Nephron (organoid): ENCODE data around the gene ZSWIM1.
A peak's percentile ranks its signal among the peaks of the same experiment; 100 is the strongest.

ENCODE experiments used
- H3K27ac Mint-ChIP-seq, 3 experiments: 2 replicates each; pipeline ENCODE4 v1.8.0; 2020; ENCODE audit warnings: mixed read lengths in 3 of 3, mild to moderate bottlenecking in 2 of 3, moderate library complexity in 1 of 3
- H3K27me3 Mint-ChIP-seq: 2 replicates; pipeline ENCODE4 v1.8.0; 2021; ENCODE audit warnings: low read depth, mild to moderate bottlenecking, moderate library complexity, mixed read lengths
- H3K36me3 Mint-ChIP-seq: 2 replicates; pipeline ENCODE4 v1.8.0; 2020; ENCODE audit warnings: low read depth, mixed read lengths
- H3K4me1 Mint-ChIP-seq: 2 replicates; pipeline ENCODE4 v1.8.0; 2020; ENCODE audit warnings: mixed read lengths
- H3K4me3 Mint-ChIP-seq, 3 experiments: 2 replicates each; pipeline ENCODE4 v1.8.0; 2020; ENCODE audit warnings: mild to moderate bottlenecking in 3 of 3, mixed read lengths in 3 of 3, moderate library complexity in 2 of 3
- H3K9me3 Mint-ChIP-seq: 2 replicates; pipeline ENCODE4 v1.8.0; 2020; ENCODE audit warnings: mixed read lengths
- CTCF ChIP-seq, 3 experiments: fragments of 200-600 bp; sonication (generic); IDR thresholded peaks; one replicate each; pipeline ENCODE4 v1.5.0; 2021; ENCODE audit warnings: antibody characterized with exemption in 3 of 3; ENCODE audit not compliant: unreplicated experiment in 3 of 3

The ZSWIM1 gene

DNA sequence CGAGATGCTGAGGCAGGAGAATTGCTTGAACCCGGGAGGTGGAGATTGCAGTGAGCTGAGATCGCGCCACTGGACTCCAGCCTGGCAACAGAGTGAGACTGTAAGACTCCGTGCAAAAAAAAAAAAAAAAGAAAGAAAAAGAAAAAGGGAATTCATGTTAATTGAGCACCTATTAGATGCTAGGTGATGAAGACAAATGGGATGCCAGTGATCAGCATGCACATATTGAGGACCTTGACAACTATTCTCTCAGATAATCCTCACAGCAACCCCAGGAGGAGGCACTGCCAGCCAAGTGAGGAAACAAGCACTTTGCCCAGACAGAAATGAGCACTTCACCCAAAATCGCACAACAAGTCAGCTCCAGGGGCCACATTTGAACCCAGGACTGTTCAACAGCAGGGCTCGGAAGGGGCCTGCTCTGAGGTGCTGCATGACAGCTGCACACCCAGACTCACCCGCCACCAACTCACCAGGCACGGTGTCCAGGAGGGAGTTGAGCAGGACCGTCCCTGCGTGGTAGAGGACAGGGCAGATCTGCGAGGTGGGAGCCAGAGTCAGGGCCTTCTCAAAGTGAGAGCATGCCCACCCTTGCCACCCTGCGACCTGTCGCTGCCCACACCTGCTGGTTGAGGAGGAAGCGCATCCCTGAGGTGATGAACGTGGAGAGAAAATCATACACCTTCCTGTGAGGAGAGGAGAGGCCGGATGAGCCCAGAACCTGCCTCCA is 26.4 kb downstream of the ZSWIM1 start:
- no peaks in the 10 kb centered on the region for H3K9me3 Mint-ChIP-seq
- no peak overlapping the region for H3K27ac Mint-ChIP-seq
- no peaks in the 10 kb centered on the region for H3K27me3 Mint-ChIP-seq
- H3K4me3 Mint-ChIP-seq = no peak overlapping the region
- TF ChIP-seq CTCF (IDR thresholded peaks at IDR 0.05; ENCODE audit: unreplicated experiment in 3 of 3) = no peak
- H3K4me1 Mint-ChIP-seq = peaks cover 9% of the 10 kb centered on the region
- H3K36me3 Mint-ChIP-seq = peaks cover 44% of the 10 kb centered on the region

DNA sequence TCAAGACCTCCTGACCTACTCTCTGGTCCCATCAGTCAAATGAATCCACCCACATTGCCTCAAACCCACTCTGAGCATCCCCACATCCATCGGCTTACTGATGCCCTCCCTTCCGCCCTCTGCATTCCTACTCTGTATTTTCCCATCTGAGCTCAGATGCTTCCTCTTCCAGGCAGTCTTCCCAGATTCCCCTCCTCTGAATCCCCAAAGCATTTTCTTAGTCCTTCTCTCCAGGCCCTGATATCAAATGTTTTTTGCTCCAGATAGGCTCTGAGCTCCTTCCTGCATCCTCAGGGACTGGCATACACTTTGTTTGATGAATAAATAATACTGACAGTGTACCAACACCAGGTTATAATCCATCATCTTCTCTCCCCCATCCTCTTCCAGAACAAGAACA is 27.1 kb downstream of the ZSWIM1 start:
- H3K36me3 Mint-ChIP-seq = peaks cover 43% of the 10 kb centered on the region
- H3K27ac Mint-ChIP-seq = no peak overlapping the region
- H3K9me3 Mint-ChIP-seq = no peaks in the 10 kb centered on the region
- peaks cover 11% of the 10 kb centered on the region for H3K4me1 Mint-ChIP-seq
- no peak overlapping the region for H3K4me3 Mint-ChIP-seq
- no peak for TF ChIP-seq CTCF (IDR thresholded peaks at IDR 0.05; ENCODE audit: unreplicated experiment in 3 of 3)
- no peaks in the 10 kb centered on the region for H3K27me3 Mint-ChIP-seq

- H3K27ac Mint-ChIP-seq = no peak overlapping the region
- H3K27me3 Mint-ChIP-seq = no peaks in the 10 kb centered on the region
- peaks cover 37% of the 10 kb centered on the region for H3K36me3 Mint-ChIP-seq
- H3K9me3 Mint-ChIP-seq = no peaks in the 10 kb centered on the region
- TF ChIP-seq CTCF (IDR thresholded peaks at IDR 0.05; ENCODE audit: unreplicated experiment in 3 of 3) = no peak
- H3K4me3 Mint-ChIP-seq = peak overlapping the region in 2 of 3 experiments; percentile 19 to 28
- peaks cover 13% of the 10 kb centered on the region for H3K4me1 Mint-ChIP-seq
Measured at GRCh38 chr20:45909336-45909808, 28.3 kb downstream of the ZSWIM1 start.

DNA sequence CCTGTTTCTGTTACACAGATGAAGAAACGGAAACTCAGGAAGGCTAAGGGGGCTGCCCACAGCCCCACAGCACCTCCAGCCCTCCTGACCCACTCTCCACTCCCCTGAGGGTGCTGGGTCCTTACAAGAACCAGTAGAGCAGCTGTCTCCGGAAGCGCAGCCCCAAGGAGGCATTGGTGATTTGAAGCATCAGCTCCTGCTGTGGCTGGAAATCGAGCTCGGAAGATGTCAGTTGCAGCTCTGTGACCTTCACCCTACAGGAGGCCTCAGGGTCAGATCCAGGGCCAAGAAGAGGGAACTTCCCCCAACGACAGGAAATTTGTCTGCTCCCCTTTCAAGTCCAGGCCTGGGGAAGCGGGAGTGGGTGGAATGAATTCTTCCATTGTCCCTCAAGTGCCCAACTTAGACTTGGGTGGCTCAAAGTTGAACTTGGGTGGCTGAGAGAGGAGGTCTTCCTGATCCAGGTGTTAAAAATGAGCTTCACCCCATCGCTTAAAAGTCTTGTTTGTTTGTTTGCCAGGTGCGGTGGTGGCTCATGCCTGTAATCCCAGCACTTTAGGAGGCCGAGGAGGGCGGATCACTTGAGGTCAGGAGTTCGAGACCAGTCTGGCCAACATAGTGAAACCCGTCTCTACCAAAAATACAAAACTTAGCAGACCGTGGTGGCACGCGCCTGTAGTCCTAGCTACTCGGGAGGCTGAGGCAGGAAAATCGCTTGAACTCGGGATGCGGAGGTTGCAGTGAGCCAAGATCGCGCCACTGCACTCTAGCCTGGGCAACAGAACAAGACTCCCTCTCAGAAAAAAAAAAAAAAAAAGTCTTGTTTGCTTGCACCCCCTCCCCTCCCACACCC is 29.0 kb downstream of the ZSWIM1 start:
- H3K27me3 Mint-ChIP-seq = no peaks in the 10 kb centered on the region
- peak overlapping the region; percentile 69 to 77 (median 75) for H3K4me3 Mint-ChIP-seq
- TF ChIP-seq CTCF (IDR thresholded peaks at IDR 0.05; ENCODE audit: unreplicated experiment in 3 of 3) = no peak
- peak overlapping the region; percentile 44 to 91 (median 62) for H3K27ac Mint-ChIP-seq
- peaks cover 31% of the 10 kb centered on the region for H3K36me3 Mint-ChIP-seq
- H3K9me3 Mint-ChIP-seq = no peaks in the 10 kb centered on the region
- peaks cover 17% of the 10 kb centered on the region for H3K4me1 Mint-ChIP-seq

DNA sequence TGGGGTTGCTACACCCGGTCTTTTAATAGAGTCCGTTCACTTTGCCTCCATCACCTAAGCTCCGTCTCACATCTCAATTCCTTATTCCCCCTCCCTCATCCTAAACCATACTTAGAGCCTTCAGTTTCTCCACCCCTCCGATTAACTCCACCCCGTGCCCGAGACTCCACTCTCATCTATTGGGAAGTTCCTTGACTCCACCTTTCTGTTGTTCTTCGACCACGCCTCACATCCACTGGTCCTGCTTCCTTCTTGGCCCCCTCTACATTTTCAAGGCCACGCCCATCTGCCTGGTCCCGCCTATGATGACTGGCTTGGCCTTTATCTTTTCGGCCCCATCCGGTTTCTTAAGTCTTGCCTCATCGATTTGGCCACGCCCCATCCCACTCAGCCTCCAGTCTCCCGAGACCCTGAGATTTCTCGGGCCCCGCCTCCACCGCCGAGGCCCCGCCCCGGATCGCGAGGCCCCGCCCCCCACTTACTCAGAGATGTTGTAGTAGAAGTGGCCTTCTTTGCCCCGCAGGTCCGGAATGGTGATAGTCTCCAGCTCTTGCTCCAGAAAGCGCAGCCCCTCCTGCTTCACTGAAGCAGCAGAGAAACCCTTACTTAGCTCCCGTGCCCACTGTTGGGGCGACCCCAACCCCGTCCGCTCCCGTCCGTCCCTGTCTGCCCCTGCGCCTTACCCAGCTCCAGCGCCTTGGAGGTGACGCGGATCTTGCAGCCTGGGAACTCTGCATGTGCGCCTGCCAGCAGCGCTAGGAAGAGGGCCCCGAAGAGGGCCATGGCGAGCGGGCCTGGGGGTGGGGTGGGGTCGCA is 29.9 kb downstream of the ZSWIM1 start:
- H3K9me3 Mint-ChIP-seq = no peaks in the 10 kb centered on the region
- H3K27ac Mint-ChIP-seq = peak overlapping the region; percentile 44 to 91 (median 62)
- no peak for TF ChIP-seq CTCF (IDR thresholded peaks at IDR 0.05; ENCODE audit: unreplicated experiment in 3 of 3)
- H3K27me3 Mint-ChIP-seq = no peaks in the 10 kb centered on the region
- H3K36me3 Mint-ChIP-seq = peaks cover 26% of the 10 kb centered on the region
- peaks cover 17% of the 10 kb centered on the region for H3K4me1 Mint-ChIP-seq
- H3K4me3 Mint-ChIP-seq = peak overlapping the region; percentile 69 to 77 (median 75)
